Skeletal muscle satellite cell (primary cell): ENCODE results near the gene TP73.

Source experiments
- H3K27me3 ChIP-seq: 2 replicates; pipeline ENCODE4 v1.7.0; 2013; ENCODE audit warnings: low read length; ENCODE audit not compliant: control insufficient read depth, insufficient read depth
- H3K36me3 ChIP-seq: 2 replicates; pipeline ENCODE4 v1.7.0; 2013; ENCODE audit warnings: mild to moderate bottlenecking, control low read depth, low read length; ENCODE audit not compliant: insufficient read depth
- H3K4me1 ChIP-seq: 2 replicates; pipeline ENCODE4 v1.7.0; 2013; ENCODE audit warnings: low read length; ENCODE audit not compliant: control insufficient read depth, insufficient read depth
- H3K4me2 ChIP-seq: 2 replicates; pipeline ENCODE4 v1.7.0; 2013; ENCODE audit warnings: mild to moderate bottlenecking, low read length
- H3K4me3 ChIP-seq: 2 replicates; pipeline ENCODE4 v1.7.0; 2013; ENCODE audit warnings: low read length
- H3K9ac ChIP-seq: 2 replicates; pipeline ENCODE4 v1.7.0; 2013; ENCODE audit warnings: mild to moderate bottlenecking, low read depth, low read length, moderate library complexity
- H3K9me3 ChIP-seq: replicated peaks from 2 replicates; pipeline ENCODE4 v1.7.0; 2013; ENCODE audit warnings: mild to moderate bottlenecking, control low read depth, low read length

TP73 gene

GRCh38 chr1:3767328-3767925 lies 115.1 kb downstream of the TP73 start:
- Histone ChIP-seq H3K36me3 (no peaks in the 10 kb centered on the region), H3K9ac (no peak overlapping the region), H3K4me1 (peaks cover 5% of the 10 kb centered on the region), H3K27me3 (peaks cover 38% of the 10 kb centered on the region), H3K4me3 (no peak overlapping the region), H3K4me2 (no peak overlapping the region), H3K9me3 (no peaks in the 10 kb centered on the region)

GRCh38 chr1:3768811-3769390 lies 116.6 kb downstream of the TP73 start:
- no peaks in the 10 kb centered on the region for H3K36me3 ChIP-seq
- no peak overlapping the region for H3K9ac ChIP-seq
- peaks cover 29% of the 10 kb centered on the region for H3K27me3 ChIP-seq
- H3K4me1 ChIP-seq, result peaks cover 5% of the 10 kb centered on the region
- no peak overlapping the region for H3K4me2 ChIP-seq
- H3K9me3 ChIP-seq, result no peaks in the 10 kb centered on the region
- no peak overlapping the region for H3K4me3 ChIP-seq

- no peak overlapping the region for H3K4me3 ChIP-seq
- no peak overlapping the region for H3K4me2 ChIP-seq
- no peak overlapping the region for H3K9ac ChIP-seq
- H3K27me3 ChIP-seq, result peaks cover 24% of the 10 kb centered on the region
- H3K4me1 ChIP-seq, result peaks cover 10% of the 10 kb centered on the region
- no peaks in the 10 kb centered on the region for H3K36me3 ChIP-seq
- H3K9me3 ChIP-seq, result no peaks in the 10 kb centered on the region
Measured at GRCh38 chr1:3770047-3770765, 117.9 kb downstream of the TP73 start.

- Histone ChIP-seq H3K4me2 (peak overlapping the region; percentile 79), H3K4me1 (peaks cover 20% of the 10 kb centered on the region), H3K9ac (peak overlapping the region; percentile 30), H3K27me3 (peaks cover 18% of the 10 kb centered on the region), H3K36me3 (no peaks in the 10 kb centered on the region), H3K4me3 (peak overlapping the region; percentile 66), H3K9me3 (no peaks in the 10 kb centered on the region)
Measured at GRCh38 chr1:3771108-3772026, 119.1 kb downstream of the TP73 start.

GRCh38 chr1:3772027-3772714 lies 119.9 kb downstream of the TP73 start:
- Histone ChIP-seq H3K9ac (peak overlapping the region; percentile 30), H3K36me3 (no peaks in the 10 kb centered on the region), H3K27me3 (peaks cover 16% of the 10 kb centered on the region), H3K4me1 (peaks cover 20% of the 10 kb centered on the region), H3K9me3 (no peaks in the 10 kb centered on the region), H3K4me3 (peak overlapping the region; percentile 66), H3K4me2 (peak overlapping the region; percentile 79)

- H3K9ac ChIP-seq, result peak within 1 kb of the TSS; percentile 30
- no peaks in the 10 kb centered on the region for H3K36me3 ChIP-seq
- H3K9me3 ChIP-seq, result no peaks in the 10 kb centered on the region
- peak within 1 kb of the TSS; percentile 79 for H3K4me2 ChIP-seq
- peak within 1 kb of the TSS; percentile 66 for H3K4me3 ChIP-seq
- H3K4me1 ChIP-seq, result peaks cover 20% of the 10 kb centered on the region
- peaks cover 16% of the 10 kb centered on the region for H3K27me3 ChIP-seq
Measured at GRCh38 chr1:3772715-3773571, 120.6 kb downstream of the TP73 start, which contains the start of gene SMIM1. Gene SMIM1 (plus strand): TSS chr1:3772749. CDS start chr1:3775374, 2,625 bp downstream.

GRCh38 chr1:3773572-3774275 lies 121.4 kb downstream of the TP73 start:
- H3K4me1 ChIP-seq, result peaks cover 20% of the 10 kb centered on the region
- H3K9ac ChIP-seq, result no peak overlapping the region
- peaks cover 16% of the 10 kb centered on the region for H3K27me3 ChIP-seq
- H3K4me2 ChIP-seq, result no peak overlapping the region
- H3K9me3 ChIP-seq, result no peaks in the 10 kb centered on the region
- no peak overlapping the region for H3K4me3 ChIP-seq
- H3K36me3 ChIP-seq, result no peaks in the 10 kb centered on the region

- H3K4me1 ChIP-seq, result peaks cover 20% of the 10 kb centered on the region
- H3K9ac ChIP-seq, result no peak overlapping the region
- no peak overlapping the region for H3K4me2 ChIP-seq
- H3K36me3 ChIP-seq, result peaks cover 5% of the 10 kb centered on the region
- H3K27me3 ChIP-seq, result peaks cover 16% of the 10 kb centered on the region
- H3K4me3 ChIP-seq, result no peak overlapping the region
- no peaks in the 10 kb centered on the region for H3K9me3 ChIP-seq
Measured at GRCh38 chr1:3774276-3774945, 122.1 kb downstream of the TP73 start.

GRCh38 chr1:3774946-3775489 lies 122.7 kb downstream of the TP73 start:
- Histone ChIP-seq H3K36me3 (peaks cover 11% of the 10 kb centered on the region), H3K4me1 (peaks cover 20% of the 10 kb centered on the region), H3K9me3 (no peaks in the 10 kb centered on the region), H3K27me3 (peaks cover 16% of the 10 kb centered on the region), H3K9ac (no peak overlapping the region), H3K4me2 (no peak overlapping the region), H3K4me3 (no peak overlapping the region)
